GM21717 (cell line): ENCODE data around the gene COPZ1.

Experiments used
- ATAC-seq: cut with Tn5 transposase; IDR thresholded peaks from one replicate; pipeline ENCODE4 v1.9.1; 2021; ENCODE audit warnings: mild to moderate bottlenecking, moderate library complexity; ENCODE audit not compliant: unreplicated experiment

Gene COPZ1

DNA sequence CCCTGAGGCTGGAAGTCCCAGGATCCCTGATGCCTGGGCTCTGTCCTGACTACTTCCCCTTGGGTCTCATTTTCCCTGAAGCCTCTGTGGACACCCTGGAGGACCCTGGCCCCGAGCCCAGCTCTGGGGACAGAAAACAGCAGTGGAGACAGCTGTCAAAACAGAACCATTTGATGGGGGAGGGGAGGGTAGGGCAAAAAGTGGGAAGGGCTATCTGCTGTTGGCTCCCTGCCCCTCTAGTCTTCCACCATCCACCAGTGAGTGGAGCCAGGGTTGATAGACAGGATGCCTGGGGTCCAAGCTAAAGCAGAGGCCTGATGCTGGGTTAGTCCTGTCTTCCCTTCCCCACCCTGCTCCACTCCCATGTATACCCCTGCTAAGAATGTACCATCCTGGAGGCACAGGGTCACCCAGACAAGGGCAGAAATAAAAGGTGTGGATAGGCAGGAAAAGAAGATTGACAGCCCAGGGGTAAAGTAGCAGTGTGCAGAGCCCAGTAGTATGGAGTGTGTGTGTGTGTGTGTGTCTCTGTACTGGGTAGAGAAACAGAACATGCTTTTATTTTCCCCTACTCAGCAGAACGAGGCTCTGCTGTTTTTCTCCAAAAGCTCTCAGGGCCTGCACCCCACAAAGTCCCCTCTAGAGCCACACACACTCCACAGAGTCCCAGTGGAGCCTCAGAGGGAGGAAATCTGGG is 49.8 kb downstream of the COPZ1 start:
- no peak for ATAC-seq

DNA sequence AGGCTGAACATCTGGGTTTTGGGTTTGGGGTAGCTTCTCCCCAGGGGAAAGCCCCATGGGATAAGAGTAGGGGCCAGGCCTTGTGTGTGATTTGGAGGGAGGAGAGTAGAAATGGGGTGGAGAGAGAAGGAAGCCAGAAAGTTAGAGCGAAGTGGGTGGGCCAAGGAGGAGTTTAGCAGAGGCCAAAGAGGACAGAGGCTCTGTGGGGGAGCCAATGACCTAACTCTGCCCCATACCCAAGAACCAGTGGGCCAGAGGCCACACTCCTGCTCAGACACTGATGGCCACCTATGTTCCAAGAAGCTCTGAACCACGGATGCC is 50.3 kb downstream of the COPZ1 start:
- no peak for ATAC-seq

DNA sequence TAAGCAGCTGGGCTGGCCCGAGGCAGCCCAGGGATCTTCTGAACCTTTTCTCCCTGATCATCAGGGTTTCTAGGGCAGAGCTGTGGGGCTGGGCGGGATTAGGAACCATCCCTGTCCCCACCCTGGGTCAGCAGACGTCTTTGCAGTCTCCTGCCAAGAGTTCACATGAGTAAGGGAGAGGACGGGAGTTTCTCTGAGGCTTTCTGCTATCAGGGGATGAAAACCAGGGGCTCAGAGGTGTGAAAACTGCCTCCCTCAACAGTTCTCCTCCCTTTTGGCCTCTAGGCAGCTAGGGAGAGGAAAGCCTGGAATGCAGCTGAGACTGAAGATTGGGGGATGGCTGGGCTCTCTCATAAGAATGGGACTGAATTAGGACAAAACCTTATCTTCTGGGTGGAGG is 51.7 kb downstream of the COPZ1 start:
- ATAC-seq, result no peak

DNA sequence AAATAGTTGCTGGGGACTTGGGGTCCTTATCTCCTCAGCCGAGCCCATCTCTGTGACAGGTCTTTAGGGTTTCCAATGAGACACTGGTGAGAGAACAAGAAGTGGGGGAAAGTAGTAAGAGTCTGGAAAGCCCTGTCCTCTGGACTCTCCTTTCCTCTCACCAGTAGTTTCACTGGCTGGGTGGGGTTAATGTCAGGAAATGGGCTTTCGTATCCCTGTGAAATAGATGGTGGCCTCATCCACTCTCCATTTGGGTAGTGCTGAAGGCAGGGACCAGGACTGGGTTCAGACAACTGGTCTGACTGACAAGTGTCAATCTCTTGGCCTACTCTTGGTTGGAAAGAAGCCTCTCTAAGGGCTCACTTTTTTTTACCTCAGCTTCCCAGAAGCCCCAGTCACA is 52.1 kb downstream of the COPZ1 start:
- no peak for ATAC-seq

DNA sequence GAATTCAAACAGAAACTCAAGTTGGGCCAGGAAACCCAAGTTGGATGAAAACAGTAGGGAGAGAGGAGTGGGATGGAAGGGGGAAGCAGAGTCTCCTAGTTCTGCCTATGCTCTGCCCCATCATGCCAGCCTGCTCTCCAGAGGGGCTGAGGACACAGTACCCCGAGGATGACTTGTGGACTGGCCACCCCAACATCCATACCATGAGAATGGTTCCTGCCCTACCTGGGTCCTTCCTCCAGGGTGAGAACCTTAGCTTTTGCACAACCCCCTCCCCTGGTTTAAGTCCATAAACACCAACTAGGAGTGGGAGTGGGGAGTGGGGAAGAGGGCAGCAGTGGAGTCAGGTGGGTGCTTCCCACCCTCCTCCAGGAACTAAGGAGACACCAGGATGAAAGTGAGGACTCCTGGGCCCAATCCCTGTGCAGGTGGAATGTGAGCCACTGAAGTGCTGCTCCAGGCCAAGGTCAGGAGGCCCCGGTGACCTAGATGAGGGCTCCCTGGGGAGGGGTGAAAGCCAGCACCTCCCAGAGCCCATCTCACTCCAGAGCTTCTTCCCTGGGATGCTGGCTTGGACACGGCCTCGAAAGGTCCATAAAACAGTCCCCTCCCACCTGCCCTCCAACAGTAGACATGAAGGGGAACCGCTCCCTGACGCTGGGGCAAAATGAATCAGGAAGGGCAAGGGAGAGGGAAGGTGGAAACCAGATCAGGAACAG is 53.0 kb downstream of the COPZ1 start:
- ATAC-seq, result no peak

DNA sequence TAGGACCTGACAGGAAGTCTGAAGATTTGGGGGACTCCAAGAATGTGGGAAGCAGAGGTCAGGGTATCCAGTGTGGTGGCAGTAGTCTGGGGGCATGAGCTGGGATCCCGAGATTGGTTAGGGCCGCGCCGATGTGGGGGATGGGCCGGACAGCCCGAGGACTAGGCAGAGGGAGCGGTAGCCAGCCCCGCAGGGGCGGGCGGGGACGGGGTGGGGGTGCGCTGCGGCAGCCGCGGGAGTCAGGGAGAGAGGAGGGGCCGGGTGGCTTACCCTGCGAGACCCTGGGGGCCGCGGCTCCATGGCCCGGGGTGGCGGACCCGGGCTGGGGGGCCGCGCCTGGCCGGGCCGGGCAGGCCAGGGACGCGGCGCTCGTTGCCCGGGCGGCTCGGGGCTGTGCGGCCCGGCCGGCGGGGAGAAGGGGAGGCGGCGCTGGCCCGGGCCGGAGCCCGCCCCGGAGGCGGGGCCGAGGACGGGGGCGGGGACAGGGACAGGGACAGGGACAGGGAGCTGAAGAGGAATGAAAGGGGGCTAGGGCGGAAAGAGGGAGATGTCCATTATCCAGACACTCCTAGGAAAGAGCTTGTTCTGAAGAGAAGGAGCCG is 54.0 kb downstream of the COPZ1 start:
- no peak for ATAC-seq

DNA sequence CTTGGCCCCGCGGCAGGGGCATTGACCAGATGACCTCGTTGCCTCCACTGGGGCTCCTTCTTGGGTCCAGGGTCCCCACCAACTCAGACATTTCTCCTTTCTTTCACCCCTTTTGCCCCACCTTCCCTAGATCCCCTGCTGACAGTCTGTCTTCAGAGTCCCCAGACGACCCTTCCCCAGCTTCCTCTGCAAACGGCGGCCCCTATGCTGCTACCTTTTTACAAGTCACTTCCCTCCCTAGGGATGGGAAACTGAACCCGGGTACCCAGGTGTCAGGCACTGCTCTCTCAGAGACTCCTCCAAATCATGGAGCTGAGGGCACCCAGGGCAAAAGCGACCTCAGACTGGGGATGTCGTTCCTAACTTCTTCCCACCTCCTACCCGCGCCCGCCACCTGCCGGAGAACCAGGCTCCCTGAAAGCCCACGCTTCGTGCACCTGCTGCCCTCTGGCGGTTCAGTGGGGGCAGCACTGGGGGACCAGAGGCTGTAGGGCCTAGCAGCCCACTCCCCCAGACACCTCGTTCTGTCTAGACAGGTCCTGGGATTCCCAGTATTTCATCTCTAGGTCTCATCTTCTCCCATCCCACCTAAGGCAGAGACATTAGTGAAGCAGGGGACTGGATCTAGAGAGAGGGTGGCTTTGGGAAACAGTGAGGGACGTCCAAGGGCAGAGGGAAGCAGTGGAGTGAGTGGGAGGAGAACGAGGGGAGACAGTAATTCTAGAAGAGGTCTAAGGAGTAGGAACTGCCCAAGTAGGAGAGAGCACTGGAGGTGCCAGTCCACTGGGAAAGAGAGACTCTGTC is 54.7 kb downstream of the COPZ1 start:
- peak; percentile 68 for ATAC-seq

DNA sequence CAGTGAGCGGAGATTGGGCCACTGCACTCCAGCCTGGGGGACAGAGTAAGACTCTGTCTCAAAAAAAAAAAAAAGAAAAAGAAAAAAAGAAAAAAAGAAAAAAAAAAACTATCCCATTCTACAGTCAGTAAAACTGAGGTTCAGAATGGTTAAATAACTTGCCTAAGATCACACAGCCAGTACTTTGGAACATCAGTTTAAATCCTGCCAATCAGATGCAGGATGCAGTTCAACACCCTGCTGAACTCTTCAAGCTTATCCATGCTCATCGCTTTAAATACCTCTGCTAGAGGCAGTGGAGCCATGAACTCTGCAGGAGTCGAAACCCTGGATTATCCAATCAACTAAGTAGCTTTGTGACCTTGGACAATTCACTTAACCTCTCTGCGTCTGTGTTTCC is 56.2 kb downstream of the COPZ1 start:
- ATAC-seq, result no peak

DNA sequence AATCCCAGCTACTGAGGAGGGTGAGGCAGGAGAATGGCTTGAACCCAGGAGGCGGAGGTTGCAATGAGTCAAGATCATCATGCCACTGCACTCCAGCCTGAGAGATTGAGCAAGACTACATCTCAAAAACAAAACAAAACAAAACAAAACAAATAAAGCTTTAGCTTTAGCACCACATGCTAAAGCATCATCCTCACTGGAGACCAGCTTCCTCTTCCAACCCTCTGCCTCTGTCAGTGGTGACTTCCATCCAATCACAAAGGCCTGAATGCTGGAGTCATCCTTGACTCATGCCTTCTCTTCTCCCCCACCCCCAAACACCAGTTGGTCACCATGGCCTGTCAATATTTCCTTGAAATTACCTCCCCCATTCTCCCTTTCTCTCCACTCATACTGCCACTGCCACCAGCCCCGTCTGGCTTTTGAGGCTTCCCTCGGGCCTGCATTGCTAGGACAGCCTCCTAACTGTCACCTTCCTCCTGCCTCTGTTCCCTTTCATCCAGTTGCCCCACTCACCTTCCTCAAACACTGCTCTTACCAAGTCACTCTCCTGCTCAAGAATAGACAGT is 58.2 kb downstream of the COPZ1 start:
- ATAC-seq, result no peak

DNA sequence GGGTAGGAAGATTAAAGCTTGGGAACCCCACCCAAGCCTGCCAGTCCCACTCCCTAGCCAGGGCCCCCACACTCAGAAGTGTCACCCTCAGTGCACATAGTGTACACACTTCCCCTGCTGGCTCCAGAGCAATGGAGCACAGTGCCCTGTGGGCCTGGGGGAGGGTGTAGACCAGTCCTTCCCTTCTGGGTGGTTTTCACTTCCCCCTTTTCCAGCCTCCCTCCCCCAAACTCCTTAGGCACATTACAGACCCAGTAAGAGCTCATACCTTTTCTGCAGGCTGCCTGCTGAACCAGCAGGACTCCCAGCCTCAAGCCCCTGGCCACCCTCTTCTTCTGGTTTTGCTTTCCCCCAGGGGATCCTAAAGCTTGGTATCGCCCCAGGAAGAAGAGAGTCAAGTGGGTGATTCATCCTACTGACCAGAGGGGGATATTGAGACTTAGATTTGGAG is 59.7 kb downstream of the COPZ1 start, which contains the start of gene ZNF385A:
Gene ZNF385A (minus strand): TSS at position 143 of the 451 bp plus-strand sequence. CDS start 219 bp downstream, outside the sequence.
- ATAC-seq, result no peak

DNA sequence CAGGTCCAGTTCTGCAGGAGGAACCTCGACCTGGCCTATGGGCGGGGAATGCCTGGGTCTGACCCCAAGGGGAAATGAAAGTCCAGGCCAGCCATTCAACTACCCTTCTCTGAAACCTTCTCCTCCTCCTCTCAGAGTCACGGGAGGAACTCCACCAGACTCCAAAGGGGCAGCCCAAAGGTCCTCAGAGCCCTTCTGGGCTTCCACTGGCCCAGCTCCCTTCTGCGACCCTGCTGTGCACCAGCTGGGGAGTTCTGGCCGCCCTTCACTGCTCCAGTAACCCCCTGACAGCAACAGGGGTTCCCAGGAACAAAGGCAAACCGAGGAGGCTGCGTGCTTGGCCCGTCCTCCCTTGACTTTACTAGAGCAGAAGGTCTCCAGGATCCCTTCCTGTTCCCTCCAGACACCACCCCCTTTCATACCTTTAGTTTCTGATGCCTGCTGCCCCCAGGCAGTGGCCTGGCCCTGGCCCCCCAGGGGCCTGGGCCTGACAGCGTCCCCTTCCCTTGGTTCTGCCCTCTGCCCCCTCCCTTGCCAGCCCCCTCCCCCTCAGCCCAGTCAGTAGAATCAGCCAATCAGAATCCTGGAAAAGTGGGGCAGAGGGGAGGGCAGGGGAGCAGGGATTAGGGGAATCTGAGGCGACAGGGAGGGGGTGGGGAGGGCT is 60.5 kb downstream of the COPZ1 start:
- ATAC-seq, result no peak

DNA sequence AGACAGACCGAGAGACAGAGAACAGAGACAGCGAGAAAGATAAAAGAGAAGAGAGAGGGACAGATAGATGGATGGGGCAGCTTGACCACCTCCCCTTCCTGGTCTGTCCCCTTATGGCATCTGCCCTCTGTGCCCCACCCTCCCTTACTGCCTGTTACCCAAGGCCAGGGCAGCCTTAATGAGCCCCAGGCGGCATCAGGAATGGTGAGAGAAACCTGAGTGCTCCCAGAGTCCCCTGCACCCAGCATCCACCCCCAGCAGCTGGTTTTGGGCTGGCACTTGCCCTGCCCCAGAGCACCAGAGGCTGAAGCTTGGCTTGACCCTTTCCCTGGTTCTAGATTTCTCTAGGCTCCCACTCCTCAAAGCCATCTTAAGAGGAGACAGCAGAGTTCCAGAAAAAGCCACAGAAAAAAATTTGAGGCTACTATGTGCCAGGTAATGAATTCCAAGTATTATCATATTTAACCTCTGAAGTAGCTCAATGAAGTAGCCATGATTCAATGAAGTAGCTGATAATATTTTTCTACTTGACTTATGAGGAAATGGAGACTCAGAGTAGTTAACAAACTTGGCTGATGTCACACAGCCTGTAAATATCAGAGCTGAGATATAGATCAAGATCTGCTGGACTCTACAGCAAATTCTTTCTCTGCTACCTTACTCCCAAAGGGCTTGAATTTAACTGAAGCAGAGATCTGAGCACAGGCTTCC is 61.6 kb downstream of the COPZ1 start:
- ATAC-seq, result no peak

DNA sequence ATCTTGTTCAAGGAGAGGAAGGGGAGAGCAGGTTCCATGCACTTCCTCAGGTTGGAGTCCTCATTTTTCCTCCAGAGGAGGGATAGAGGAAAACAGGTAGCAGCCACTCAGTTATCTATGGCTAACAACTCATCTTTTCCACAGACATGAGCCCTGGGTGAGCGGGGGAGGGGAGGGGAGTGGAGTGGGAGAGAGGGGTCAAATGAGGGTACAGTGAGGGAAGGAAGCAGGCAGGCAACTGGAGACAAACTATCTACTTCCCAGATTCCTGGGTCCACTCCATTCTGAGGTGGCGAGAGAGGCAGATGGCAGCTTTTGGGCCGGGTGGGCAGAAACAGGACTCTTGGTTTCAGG is 62.2 kb downstream of the COPZ1 start:
- no peak for ATAC-seq

DNA sequence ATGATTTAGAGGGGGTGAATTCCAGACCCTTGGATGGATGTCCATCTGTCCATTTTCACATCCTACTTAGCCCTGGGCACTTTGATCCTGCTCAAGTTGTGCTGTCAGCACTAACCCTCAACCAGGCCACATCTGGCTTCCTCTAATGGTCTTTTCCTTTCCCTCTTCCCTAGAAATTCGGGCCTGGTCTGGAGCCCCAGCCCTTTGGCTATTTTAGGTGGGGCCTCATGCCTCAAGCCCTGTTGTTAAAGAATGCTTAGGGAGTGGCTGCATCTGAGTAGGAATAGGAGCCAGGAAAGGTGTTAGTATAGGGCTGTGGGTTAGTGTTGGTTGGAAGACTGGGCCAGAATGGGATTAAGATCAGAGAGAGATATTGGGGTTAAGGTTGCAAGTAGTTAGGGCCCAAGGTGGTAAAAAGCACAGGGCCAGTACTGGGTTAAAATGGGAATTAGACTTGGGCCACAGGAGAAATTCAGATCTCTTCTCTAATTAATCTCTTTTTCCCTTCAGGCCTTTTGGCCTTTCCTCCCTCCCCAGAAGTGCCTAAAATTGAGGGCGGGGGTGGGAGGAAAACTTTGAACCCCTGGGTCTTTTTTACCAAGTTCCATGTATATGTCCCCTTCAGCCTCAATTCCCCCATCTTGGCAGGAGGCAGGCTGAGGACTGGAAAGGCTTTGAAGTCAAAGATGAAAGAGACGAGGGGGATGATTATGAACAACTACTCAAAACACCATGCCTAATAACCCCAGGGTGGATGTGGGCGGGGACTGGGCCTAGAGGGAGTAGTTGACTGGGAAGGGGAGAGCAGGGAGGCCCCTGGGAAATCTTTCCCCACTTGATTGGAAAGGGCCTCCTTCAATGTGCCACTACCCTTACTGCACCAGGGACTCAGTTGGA is 63.6 kb downstream of the COPZ1 start:
- no peak for ATAC-seq

DNA sequence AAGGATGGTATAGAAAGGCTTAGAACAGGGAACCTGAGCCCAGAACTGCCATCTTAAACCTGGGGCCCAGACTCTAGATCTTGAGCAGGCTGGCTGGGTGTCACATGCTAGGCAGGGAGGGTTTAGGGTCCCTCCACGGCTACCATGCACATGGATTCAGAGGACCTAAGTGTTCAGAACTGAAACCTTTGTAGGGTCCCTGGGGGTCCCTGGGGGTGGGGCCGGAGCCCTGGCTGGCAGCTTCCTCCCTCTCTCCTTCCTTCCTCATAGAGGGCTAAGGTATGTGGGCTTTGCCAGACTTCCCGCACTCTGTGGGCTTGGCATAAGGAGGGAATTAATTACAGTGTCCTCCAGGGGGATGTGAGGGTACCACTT is 64.2 kb downstream of the COPZ1 start:
- ATAC-seq, result no peak

DNA sequence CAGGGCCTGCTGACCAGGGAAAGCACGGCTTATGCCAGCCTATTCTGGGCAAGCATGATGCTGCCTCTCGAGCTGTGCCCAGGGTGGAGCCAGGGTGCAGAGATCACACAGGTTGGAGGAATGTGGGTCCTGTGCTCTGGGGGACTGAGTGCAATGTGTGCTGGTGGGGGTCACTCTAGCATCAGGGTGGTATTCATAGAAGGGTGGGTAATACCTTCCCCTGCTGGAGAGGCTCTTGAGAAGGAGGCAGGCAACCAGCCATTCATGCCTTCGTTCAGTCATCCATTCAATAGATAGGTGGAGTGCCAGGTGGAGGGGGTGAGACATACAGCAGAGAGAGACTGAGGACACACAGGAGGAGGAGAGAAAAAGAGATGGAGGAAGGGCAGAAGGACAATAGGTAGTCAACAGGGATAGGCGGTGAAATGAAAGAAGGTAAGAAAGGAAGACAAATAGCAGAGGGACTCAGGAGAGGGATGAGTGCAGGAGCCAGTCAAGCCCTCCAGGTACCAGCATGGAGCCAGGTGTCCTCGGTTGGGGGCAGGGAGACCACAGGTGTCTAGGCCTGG is 64.8 kb downstream of the COPZ1 start:
- ATAC-seq, result no peak

DNA sequence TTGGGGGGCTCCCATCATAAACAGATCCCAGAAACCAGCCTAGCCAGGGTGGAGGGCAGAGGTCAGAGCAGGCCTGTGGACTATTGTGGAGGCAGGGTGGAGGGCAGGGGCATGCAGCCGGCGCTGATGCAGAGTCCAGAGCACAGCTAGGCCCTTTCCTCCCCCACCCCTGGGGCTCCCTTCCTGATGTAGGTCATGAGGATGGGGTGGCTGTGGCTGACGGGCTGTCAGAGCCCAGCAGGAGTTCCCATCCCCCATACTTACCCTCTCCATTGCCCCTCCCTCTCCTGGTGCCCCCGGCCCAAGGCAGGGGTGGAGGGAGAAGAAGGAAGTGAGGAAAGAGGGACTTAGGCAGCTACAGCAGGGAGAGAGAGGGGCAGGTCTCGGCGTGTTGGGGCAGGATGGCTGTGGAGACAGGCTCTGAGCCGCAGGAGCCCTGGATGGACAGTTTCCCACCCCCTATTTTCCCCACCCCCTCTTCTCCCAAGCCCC is 65.3 kb downstream of the COPZ1 start:
- ATAC-seq, result no peak
